ENCODE measurements around the gene FAS.
A peak's percentile ranks its signal among the peaks of the same experiment; 100 is the strongest.

Gene FAS
- 74.7 reads per million, percentile 77 among the genes with 10 or more reads in this experiment for total RNA-seq

- peak; percentile 82 for DNase-seq
Measured at GRCh38 chr10:88990384-88991160, at the start of gene FAS. Gene FAS (plus strand): TSS chr10:88990798. CDS start chr10:88990877, 79 bp downstream.

- no peak for DNase-seq
Measured at GRCh38 chr10:88941026-88941425, 49.6 kb upstream of the FAS start.

- no peak for DNase-seq
Measured at GRCh38 chr10:88943778-88944177, 46.8 kb upstream of the FAS start.

GRCh38 chr10:88944813-88945212 is 45.8 kb upstream of the FAS start:
- no peak for DNase-seq

- no peak for DNase-seq
Measured at GRCh38 chr10:88946200-88946599, 44.4 kb upstream of the FAS start.

GRCh38 chr10:88946965-88947590 is 43.5 kb upstream of the FAS start:
- DNase-seq = no peak

GRCh38 chr10:88949051-88949450 is 41.5 kb upstream of the FAS start:
- DNase-seq = no peak

GRCh38 chr10:88949912-88950837 is 40.4 kb upstream of the FAS start:
- DNase-seq = no peak

GRCh38 chr10:88952647-88953111 is 37.9 kb upstream of the FAS start, which contains the start of gene ACTA2:
Gene ACTA2 (minus strand): TSS chr10:88952773. CDS start chr10:88948930, 3,843 bp downstream.
- no peak for DNase-seq

- DNase-seq = no peak
Measured at GRCh38 chr10:88953662-88954061, 36.9 kb upstream of the FAS start.

- DNase-seq = no peak
Measured at GRCh38 chr10:88954458-88955083, 36.0 kb upstream of the FAS start.

- DNase-seq = no peak
Measured at GRCh38 chr10:88957381-88957780, 33.2 kb upstream of the FAS start.

- no peak for DNase-seq
Measured at GRCh38 chr10:88958721-88959120, 31.9 kb upstream of the FAS start.

GRCh38 chr10:88960802-88961201 is 29.8 kb upstream of the FAS start:
- no peak for DNase-seq

- no peak for DNase-seq
Measured at GRCh38 chr10:88961266-88961665, 29.3 kb upstream of the FAS start.

- DNase-seq = no peak
Measured at GRCh38 chr10:88962336-88962735, 28.3 kb upstream of the FAS start.

GRCh38 chr10:88963318-88963717 is 27.3 kb upstream of the FAS start:
- no peak for DNase-seq

GRCh38 chr10:88964360-88964759 is 26.2 kb upstream of the FAS start:
- no peak for DNase-seq

- no peak for DNase-seq
Measured at GRCh38 chr10:88964869-88965415, 25.7 kb upstream of the FAS start.

- DNase-seq = no peak
Measured at GRCh38 chr10:88966797-88967196, 23.8 kb upstream of the FAS start.

- DNase-seq = no peak
Measured at GRCh38 chr10:88968391-88968790, 22.2 kb upstream of the FAS start.

Measured in effector CD4-positive, alpha-beta T cell (primary cell).